GM12864 (cell line): ENCODE results near the gene RIN2.

Experiments used
- DNase-seq: peaks from one replicate; pipeline ENCODE4 v3.0.0-alpha.2; 2011; ENCODE audit warnings: low read depth
- H3K4me3 ChIP-seq: 2 replicates; pipeline ENCODE4 v1.5.1; 2011; ENCODE audit warnings: mild to moderate bottlenecking, low read depth, low read length, control low read depth
- TF ChIP-seq, protein P1 (sequence below): IDR thresholded peaks from 2 replicates; pipeline ENCODE4 v1.5.1; 2011; ENCODE audit warnings: low read depth, mild to moderate bottlenecking, moderate library complexity, low read length, control low read depth, inconsistent platforms; ENCODE audit errors: missing control alignments

Gene RIN2, protein sequence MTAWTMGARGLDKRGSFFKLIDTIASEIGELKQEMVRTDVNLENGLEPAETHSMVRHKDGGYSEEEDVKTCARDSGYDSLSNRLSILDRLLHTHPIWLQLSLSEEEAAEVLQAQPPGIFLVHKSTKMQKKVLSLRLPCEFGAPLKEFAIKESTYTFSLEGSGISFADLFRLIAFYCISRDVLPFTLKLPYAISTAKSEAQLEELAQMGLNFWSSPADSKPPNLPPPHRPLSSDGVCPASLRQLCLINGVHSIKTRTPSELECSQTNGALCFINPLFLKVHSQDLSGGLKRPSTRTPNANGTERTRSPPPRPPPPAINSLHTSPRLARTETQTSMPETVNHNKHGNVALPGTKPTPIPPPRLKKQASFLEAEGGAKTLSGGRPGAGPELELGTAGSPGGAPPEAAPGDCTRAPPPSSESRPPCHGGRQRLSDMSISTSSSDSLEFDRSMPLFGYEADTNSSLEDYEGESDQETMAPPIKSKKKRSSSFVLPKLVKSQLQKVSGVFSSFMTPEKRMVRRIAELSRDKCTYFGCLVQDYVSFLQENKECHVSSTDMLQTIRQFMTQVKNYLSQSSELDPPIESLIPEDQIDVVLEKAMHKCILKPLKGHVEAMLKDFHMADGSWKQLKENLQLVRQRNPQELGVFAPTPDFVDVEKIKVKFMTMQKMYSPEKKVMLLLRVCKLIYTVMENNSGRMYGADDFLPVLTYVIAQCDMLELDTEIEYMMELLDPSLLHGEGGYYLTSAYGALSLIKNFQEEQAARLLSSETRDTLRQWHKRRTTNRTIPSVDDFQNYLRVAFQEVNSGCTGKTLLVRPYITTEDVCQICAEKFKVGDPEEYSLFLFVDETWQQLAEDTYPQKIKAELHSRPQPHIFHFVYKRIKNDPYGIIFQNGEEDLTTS

GRCh38 chr20:19758133-19758500 is at the start of gene RIN2:
Gene RIN2 (plus strand): TSS chr20:19758258. CDS start chr20:19889602, 131,344 bp downstream.
- TF ChIP-seq, protein P1, sequence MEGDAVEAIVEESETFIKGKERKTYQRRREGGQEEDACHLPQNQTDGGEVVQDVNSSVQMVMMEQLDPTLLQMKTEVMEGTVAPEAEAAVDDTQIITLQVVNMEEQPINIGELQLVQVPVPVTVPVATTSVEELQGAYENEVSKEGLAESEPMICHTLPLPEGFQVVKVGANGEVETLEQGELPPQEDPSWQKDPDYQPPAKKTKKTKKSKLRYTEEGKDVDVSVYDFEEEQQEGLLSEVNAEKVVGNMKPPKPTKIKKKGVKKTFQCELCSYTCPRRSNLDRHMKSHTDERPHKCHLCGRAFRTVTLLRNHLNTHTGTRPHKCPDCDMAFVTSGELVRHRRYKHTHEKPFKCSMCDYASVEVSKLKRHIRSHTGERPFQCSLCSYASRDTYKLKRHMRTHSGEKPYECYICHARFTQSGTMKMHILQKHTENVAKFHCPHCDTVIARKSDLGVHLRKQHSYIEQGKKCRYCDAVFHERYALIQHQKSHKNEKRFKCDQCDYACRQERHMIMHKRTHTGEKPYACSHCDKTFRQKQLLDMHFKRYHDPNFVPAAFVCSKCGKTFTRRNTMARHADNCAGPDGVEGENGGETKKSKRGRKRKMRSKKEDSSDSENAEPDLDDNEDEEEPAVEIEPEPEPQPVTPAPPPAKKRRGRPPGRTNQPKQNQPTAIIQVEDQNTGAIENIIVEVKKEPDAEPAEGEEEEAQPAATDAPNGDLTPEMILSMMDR = no peak
- H3K4me3 ChIP-seq = no peak within 1 kb of the TSS
- DNase-seq = no peak

GRCh38 chr20:19709635-19710335 is 48.3 kb upstream of the RIN2 start:
- TF ChIP-seq, protein P1 = no peak
- H3K4me3 ChIP-seq = no peak overlapping the region
- no peak for DNase-seq

DNA sequence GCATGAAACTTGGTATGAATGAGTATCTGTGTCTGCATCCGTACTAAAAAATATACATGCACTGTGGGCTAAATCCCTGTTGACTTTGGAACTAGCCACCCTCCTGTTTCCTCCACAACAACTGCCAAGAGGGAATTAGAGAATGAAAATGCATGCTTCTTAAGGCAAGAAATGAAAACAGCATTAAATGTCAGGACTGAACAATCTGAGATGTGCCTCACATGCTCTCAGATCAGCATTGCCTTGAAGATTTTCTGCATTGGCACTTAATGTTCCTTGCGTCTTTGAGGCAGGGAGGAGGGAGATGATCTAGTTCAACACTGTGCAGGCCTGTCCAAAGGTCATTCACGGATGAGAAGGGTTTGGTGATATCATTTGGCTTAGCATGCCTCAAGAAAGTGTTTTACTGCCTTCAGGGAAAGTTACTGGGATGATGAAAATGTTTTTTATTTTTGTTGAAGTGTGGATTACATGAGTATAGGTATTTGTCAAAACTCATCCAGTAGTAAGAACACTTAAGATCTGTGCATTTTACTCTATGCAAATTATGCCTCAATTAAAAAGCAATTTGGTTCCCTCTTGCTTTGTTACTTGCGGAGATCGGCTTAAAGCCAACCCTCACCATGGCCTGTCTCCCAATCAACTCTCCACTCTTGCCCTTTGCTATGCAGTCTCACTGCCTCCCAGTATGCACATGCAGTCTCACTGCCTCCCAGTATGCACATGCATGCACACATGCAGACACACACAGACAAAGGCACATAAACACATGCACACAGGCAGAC is 47.5 kb upstream of the RIN2 start:
- H3K4me3 ChIP-seq = no peak overlapping the region
- DNase-seq = no peak
- TF ChIP-seq, protein P1 = no peak

DNA sequence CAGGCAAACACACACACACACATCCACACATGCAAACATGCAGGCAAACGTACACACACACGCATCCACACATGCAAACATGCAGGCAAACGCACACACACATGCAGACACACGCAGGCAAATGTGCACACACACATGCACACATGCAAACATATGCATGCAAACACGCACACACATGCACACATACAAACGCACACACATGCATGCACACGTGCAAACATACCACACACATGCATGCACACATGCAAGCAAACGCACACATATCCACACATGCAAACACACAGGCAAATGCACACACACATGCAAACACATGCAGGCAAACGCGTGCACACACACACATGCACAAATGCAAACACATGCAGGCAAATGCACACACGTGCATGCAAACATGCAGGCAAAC is 46.9 kb upstream of the RIN2 start:
- no peak for DNase-seq
- H3K4me3 ChIP-seq = no peak overlapping the region
- TF ChIP-seq, protein P1 = no peak

- no peak for DNase-seq
- no peak overlapping the region for H3K4me3 ChIP-seq
- TF ChIP-seq, protein P1 = no peak
These were observed 45.3 kb upstream of the RIN2 start for GRCh38 chr20:19712721-19713260.
